Nephron progenitor cell (in vitro differentiated cells): ENCODE measurements around the gene GPR183.

ENCODE experiments used
- DNase-seq: peaks from one replicate; pipeline ENCODE4 v3.0.0; 2021
- H3K27ac Mint-ChIP-seq: 2 replicates; pipeline ENCODE4 v1.8.0; 2021; ENCODE audit warnings: mild to moderate bottlenecking, moderate library complexity, mixed read lengths
- H3K27me3 Mint-ChIP-seq: 2 replicates; pipeline ENCODE4 v1.8.0; 2021; ENCODE audit warnings: mild to moderate bottlenecking, low read depth, mixed read lengths; ENCODE audit not compliant: poor library complexity
- H3K36me3 Mint-ChIP-seq: 2 replicates; pipeline ENCODE4 v1.8.0; 2021; ENCODE audit warnings: low read depth, mixed read lengths
- H3K4me1 Mint-ChIP-seq: 2 replicates; pipeline ENCODE4 v1.8.0; 2021; ENCODE audit warnings: mixed read lengths
- H3K4me3 Mint-ChIP-seq: 2 replicates; pipeline ENCODE4 v1.8.0; 2021; ENCODE audit warnings: mild to moderate bottlenecking, moderate library complexity, mixed read lengths
- H3K9me3 Mint-ChIP-seq: 2 replicates; pipeline ENCODE4 v1.8.0; 2021; ENCODE audit warnings: mild to moderate bottlenecking, moderate library complexity, mixed read lengths
- TF ChIP-seq, protein P1 (sequence below): fragments of 200-600 bp; sonication (generic); IDR thresholded peaks from 2 replicates; pipeline ENCODE4 v1.5.0; 2021; ENCODE audit warnings: antibody characterized with exemption

The GPR183 gene

DNA sequence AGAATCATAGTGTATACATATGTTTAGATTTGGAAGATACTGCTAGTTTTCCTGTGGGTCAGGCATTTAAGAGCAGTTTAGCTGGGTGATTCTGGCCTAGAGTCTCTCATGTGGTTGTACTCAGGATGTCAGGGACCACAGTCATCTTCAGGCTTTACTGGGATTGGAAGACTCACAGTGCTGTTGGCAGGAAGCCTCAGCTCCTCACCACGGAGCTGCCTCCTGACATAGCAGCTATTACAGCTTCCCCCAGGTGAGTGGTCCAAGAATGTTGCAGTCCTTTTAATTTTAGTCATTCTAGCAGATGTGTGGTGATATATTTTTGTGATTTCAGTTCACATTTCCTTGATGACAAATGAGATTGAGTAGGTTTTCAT, 32.1 kb downstream of the GPR183 start:
- peaks cover 67% of the 10 kb centered on the region for H3K36me3 Mint-ChIP-seq
- no peak for DNase-seq
- no peak overlapping the region for H3K4me3 Mint-ChIP-seq
- H3K27me3 Mint-ChIP-seq, result no peaks in the 10 kb centered on the region
- peaks cover 13% of the 10 kb centered on the region for H3K4me1 Mint-ChIP-seq
- no peak overlapping the region for H3K27ac Mint-ChIP-seq
- TF ChIP-seq, protein P1, sequence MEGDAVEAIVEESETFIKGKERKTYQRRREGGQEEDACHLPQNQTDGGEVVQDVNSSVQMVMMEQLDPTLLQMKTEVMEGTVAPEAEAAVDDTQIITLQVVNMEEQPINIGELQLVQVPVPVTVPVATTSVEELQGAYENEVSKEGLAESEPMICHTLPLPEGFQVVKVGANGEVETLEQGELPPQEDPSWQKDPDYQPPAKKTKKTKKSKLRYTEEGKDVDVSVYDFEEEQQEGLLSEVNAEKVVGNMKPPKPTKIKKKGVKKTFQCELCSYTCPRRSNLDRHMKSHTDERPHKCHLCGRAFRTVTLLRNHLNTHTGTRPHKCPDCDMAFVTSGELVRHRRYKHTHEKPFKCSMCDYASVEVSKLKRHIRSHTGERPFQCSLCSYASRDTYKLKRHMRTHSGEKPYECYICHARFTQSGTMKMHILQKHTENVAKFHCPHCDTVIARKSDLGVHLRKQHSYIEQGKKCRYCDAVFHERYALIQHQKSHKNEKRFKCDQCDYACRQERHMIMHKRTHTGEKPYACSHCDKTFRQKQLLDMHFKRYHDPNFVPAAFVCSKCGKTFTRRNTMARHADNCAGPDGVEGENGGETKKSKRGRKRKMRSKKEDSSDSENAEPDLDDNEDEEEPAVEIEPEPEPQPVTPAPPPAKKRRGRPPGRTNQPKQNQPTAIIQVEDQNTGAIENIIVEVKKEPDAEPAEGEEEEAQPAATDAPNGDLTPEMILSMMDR, result no peak
- peaks cover 17% of the 10 kb centered on the region for H3K9me3 Mint-ChIP-seq

DNA sequence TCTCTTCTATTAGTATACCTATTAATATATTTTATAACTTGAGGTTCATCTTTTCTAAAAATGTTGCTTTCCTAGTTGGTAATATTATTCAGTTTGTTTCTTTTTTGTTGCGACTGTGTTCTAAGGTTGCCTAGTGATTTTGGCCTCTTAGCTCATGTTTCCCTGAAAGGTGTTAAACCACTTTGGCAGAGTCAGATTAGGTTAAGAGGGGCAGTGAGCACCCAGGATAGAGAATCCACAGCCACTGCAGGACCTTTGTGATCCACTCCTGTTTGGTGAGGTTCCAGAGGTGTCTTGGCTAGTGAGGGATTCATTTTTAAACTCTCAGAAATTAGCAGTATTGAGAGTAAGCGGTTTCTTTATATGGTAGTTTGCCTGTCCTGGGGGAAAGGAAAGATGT, 34.1 kb downstream of the GPR183 start:
- peaks cover 64% of the 10 kb centered on the region for H3K36me3 Mint-ChIP-seq
- H3K4me1 Mint-ChIP-seq, result peaks cover 13% of the 10 kb centered on the region
- H3K4me3 Mint-ChIP-seq, result no peak overlapping the region
- H3K9me3 Mint-ChIP-seq, result peaks cover 17% of the 10 kb centered on the region
- DNase-seq, result no peak
- H3K27me3 Mint-ChIP-seq, result no peaks in the 10 kb centered on the region
- TF ChIP-seq, protein P1, result no peak
- H3K27ac Mint-ChIP-seq, result peak overlapping the region; percentile 28

GRCh38 chr13:99272481-99272880, 34.7 kb downstream of the GPR183 start:
- Mint-ChIP-seq H3K4me1 (peaks cover 13% of the 10 kb centered on the region), H3K9me3 (peaks cover 17% of the 10 kb centered on the region), H3K27me3 (no peaks in the 10 kb centered on the region), H3K36me3 (peaks cover 61% of the 10 kb centered on the region), H3K4me3 (no peak overlapping the region), H3K27ac (no peak overlapping the region)
- DNase-seq, result no peak
- TF ChIP-seq, protein P1, result no peak

DNA sequence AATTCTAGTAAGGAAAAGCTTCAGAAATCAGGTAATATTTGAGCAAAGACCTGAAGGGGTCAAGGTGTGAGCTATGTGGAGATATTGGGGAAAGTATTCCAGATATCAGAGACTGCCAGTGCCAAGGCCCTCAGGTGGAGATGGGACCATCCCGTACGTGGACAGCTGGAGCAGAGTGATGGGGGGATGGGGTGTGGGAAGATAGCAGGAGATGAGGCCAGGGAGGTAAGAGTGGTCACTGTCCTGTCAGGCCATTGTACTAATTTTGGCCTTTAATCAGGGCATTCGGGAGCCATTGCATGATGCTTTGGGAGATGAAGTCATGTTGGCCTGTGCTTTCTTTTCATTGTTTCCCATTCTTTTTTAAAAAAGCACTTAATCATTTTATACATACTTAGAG, 36.0 kb downstream of the GPR183 start:
- H3K27me3 Mint-ChIP-seq, result no peaks in the 10 kb centered on the region
- no peak overlapping the region for H3K27ac Mint-ChIP-seq
- peaks cover 58% of the 10 kb centered on the region for H3K36me3 Mint-ChIP-seq
- no peak for DNase-seq
- H3K4me1 Mint-ChIP-seq, result peaks cover 3% of the 10 kb centered on the region
- TF ChIP-seq, protein P1, result no peak
- H3K4me3 Mint-ChIP-seq, result no peak overlapping the region
- H3K9me3 Mint-ChIP-seq, result peaks cover 17% of the 10 kb centered on the region

DNA sequence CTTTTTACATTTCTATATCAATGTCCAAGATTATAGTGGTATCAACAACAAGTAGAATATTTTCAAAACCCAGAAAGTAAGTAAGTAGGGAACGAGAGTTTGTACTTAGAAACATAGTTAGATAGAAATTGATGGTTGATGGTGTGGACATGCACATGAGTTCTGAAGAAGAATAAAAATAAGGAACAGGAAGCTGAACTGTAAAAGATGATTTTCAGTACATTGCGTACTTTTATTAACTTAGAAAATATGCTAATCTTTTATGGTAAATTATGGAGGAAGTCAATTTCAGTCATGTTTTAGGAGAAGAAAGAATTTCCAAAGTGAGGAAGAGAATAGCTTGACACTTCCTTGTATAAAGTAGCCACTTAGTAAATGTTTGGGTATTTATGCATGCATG, 36.7 kb downstream of the GPR183 start:
- DNase-seq, result no peak
- TF ChIP-seq, protein P1, result no peak
- H3K4me3 Mint-ChIP-seq, result no peak overlapping the region
- H3K36me3 Mint-ChIP-seq, result peaks cover 52% of the 10 kb centered on the region
- no peak overlapping the region for H3K27ac Mint-ChIP-seq
- H3K9me3 Mint-ChIP-seq, result peaks cover 17% of the 10 kb centered on the region
- no peaks in the 10 kb centered on the region for H3K27me3 Mint-ChIP-seq
- H3K4me1 Mint-ChIP-seq, result no peaks in the 10 kb centered on the region

DNA sequence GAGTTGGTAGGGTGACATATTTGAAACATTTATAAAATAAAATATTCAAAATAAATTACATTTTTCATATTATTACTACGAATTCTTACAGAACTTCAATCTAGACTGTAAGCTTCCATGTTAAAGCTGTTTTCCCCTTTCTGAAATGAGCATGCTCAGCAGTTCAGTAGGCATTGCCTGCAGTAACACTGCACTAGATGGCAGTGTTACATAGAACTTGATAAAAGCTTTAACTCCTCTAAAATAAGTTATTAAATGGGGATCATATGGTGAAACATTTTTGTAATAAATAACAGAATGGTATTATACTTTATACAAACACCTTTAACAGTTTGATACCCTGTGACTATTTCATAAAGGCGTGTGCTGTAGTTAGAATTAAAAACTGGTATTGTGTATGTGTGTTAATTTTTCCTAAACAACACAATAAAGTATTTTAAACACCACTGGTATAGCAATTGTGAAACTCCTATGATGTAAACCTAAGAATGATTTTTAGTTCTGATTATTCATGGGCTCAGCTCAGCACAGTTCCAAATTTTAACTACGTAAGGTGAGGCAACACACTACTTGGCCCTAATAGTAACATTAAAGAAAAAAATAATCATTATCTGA, 37.5 kb downstream of the GPR183 start:
- no peak overlapping the region for H3K4me3 Mint-ChIP-seq
- H3K27ac Mint-ChIP-seq, result no peak overlapping the region
- H3K4me1 Mint-ChIP-seq, result no peaks in the 10 kb centered on the region
- H3K27me3 Mint-ChIP-seq, result no peaks in the 10 kb centered on the region
- no peak for DNase-seq
- H3K36me3 Mint-ChIP-seq, result peaks cover 44% of the 10 kb centered on the region
- peaks cover 17% of the 10 kb centered on the region for H3K9me3 Mint-ChIP-seq
- TF ChIP-seq, protein P1, result peak; percentile 41
